IPS DF 4.7 (cell line): Measurements from ENCODE around the gene ZYG11B.
A peak's percentile ranks its signal among the peaks of the same experiment; 100 is the strongest.
"Not testable (repeated sequence)": the region's sequence is repeated elsewhere in the genome, so short reads cannot be mapped to it uniquely, and the experiment has no call there.

Experiments used
- DNase-seq: peaks from one replicate; pipeline ENCODE4 v3.0.0-alpha.2; 2013; ENCODE audit warnings: low spot score; ENCODE audit errors: extremely low read depth

ZYG11B gene

GRCh38 chr1:52726265-52727113 lies at the start of gene ZYG11B:
Gene ZYG11B (plus strand): TSS chr1:52726453. CDS start chr1:52726654, 201 bp downstream.
- DNase-seq, result no peak

GRCh38 chr1:52677076-52677806 lies 49.0 kb upstream of the ZYG11B start:
- no peak for DNase-seq

GRCh38 chr1:52679048-52679447 lies 47.2 kb upstream of the ZYG11B start:
- DNase-seq, result no peak

GRCh38 chr1:52679498-52679897 lies 46.8 kb upstream of the ZYG11B start:
- DNase-seq, result no peak

- DNase-seq, result no peak
Measured at GRCh38 chr1:52680353-52680752, 45.9 kb upstream of the ZYG11B start.

- no peak for DNase-seq
Measured at GRCh38 chr1:52681136-52681535, 45.1 kb upstream of the ZYG11B start.

GRCh38 chr1:52683367-52683940 lies 42.8 kb upstream of the ZYG11B start:
- DNase-seq, result no peak

- DNase-seq, result no peak
Measured at GRCh38 chr1:52684545-52684944, 41.7 kb upstream of the ZYG11B start.

GRCh38 chr1:52686261-52686751 lies 39.9 kb upstream of the ZYG11B start:
- DNase-seq, result not testable (repeated sequence)

GRCh38 chr1:52686830-52687229 lies 39.4 kb upstream of the ZYG11B start:
- no peak for DNase-seq

GRCh38 chr1:52691821-52692220 lies 34.4 kb upstream of the ZYG11B start:
- DNase-seq, result no peak

GRCh38 chr1:52692697-52693096 lies 33.6 kb upstream of the ZYG11B start:
- DNase-seq, result no peak

GRCh38 chr1:52693351-52693750 lies 32.9 kb upstream of the ZYG11B start:
- not testable (repeated sequence) for DNase-seq

- DNase-seq, result no peak
Measured at GRCh38 chr1:52693843-52694242, 32.4 kb upstream of the ZYG11B start.

GRCh38 chr1:52695627-52696026 lies 30.6 kb upstream of the ZYG11B start:
- DNase-seq, result no peak

- peak; percentile 38 for DNase-seq
Measured at GRCh38 chr1:52697795-52698674, 28.2 kb upstream of the ZYG11B start, which contains the start of gene COA7. Gene COA7 (minus strand): TSS chr1:52698347. CDS start chr1:52698326, 21 bp downstream.

GRCh38 chr1:52702886-52703787 lies 23.1 kb upstream of the ZYG11B start:
- peak; percentile 85 for DNase-seq

- DNase-seq, result no peak
Measured at GRCh38 chr1:52706136-52706670, 20.1 kb upstream of the ZYG11B start.
